DMS114 treated with DMSO at 0.1 percent for 48 hours (cell line): ENCODE results near the gene EFL1.
"Not testable (repeated sequence)": the region's sequence is repeated elsewhere in the genome, so short reads cannot be mapped to it uniquely, and the experiment has no call there.

Experiments
- DNase-seq: peaks from one replicate; lab custom pipeline; 2025; ENCODE audit not compliant: unreplicated experiment; lab: John Stamatoyannopoulos, UW

EFL1 gene

GRCh38 chr15:82262422-82263026 is at the start of gene EFL1, which contains the start of gene SAXO2:
Gene EFL1, minus strand, starts transcription at chr15:82262734. Its CDS starts 956 bp downstream, at chr15:82261778.
Gene SAXO2, plus strand, starts transcription at chr15:82262818. Its CDS starts 62 bp downstream, at chr15:82262880.
- DNase-seq: peak; percentile 92

- not testable (repeated sequence) for DNase-seq
Measured at GRCh38 chr15:82311321-82311720, 48.8 kb upstream of the EFL1 start.

GRCh38 chr15:82309802-82310201 is 47.3 kb upstream of the EFL1 start:
- no peak for DNase-seq

GRCh38 chr15:82307714-82308081 is 45.2 kb upstream of the EFL1 start:
- no peak for DNase-seq

GRCh38 chr15:82306791-82307713 is 44.5 kb upstream of the EFL1 start:
- DNase-seq: no peak

GRCh38 chr15:82305621-82306048 is 43.1 kb upstream of the EFL1 start:
- no peak for DNase-seq

GRCh38 chr15:82304778-82305090 is 42.2 kb upstream of the EFL1 start:
- no peak for DNase-seq

GRCh38 chr15:82303956-82304777 is 41.6 kb upstream of the EFL1 start:
- no peak for DNase-seq

- no peak for DNase-seq
Measured at GRCh38 chr15:82301296-82302016, 38.9 kb upstream of the EFL1 start.

GRCh38 chr15:82300883-82301282 is 38.3 kb upstream of the EFL1 start:
- no peak for DNase-seq

GRCh38 chr15:82300326-82300725 is 37.8 kb upstream of the EFL1 start:
- not testable (repeated sequence) for DNase-seq

- not testable (repeated sequence) for DNase-seq
Measured at GRCh38 chr15:82299511-82299914, 37.0 kb upstream of the EFL1 start.

- no peak for DNase-seq
Measured at GRCh38 chr15:82298520-82298919, 36.0 kb upstream of the EFL1 start.

- DNase-seq: no peak
Measured at GRCh38 chr15:82298032-82298431, 35.5 kb upstream of the EFL1 start.

GRCh38 chr15:82297546-82297945 is 35.0 kb upstream of the EFL1 start:
- DNase-seq: no peak

- no peak for DNase-seq
Measured at GRCh38 chr15:82294061-82294690, 31.6 kb upstream of the EFL1 start.

- no peak for DNase-seq
Measured at GRCh38 chr15:82292271-82292670, 29.7 kb upstream of the EFL1 start.

GRCh38 chr15:82288202-82288601 is 25.7 kb upstream of the EFL1 start:
- not testable (repeated sequence) for DNase-seq

GRCh38 chr15:82286475-82286874 is 23.9 kb upstream of the EFL1 start:
- DNase-seq: not testable (repeated sequence)

- not testable (repeated sequence) for DNase-seq
Measured at GRCh38 chr15:82284381-82284780, 21.8 kb upstream of the EFL1 start.
